Transverse colon (tissue), 4 donors: ENCODE results near the gene EFNA1. TPM values are rescaled to one million over a fixed set of nuclear protein-coding genes. Genes with fewer than 3 reads are reported as not detected.

ENCODE experiments used
- DNase-seq: peaks from one replicate; pipeline ENCODE4 v3.0.0-alpha.2; 2019
- H3K27ac ChIP-seq, 4 donors: fragments of 200-600 bp; sonication (generic); 2 replicates each; pipeline ENCODE4 v1.5.1; 2016 to 2018; ENCODE audit warnings: inconsistent platforms in 4 of 4
- H3K27me3 ChIP-seq: fragments of 200-600 bp; sonication (generic); 2 replicates; pipeline ENCODE4 v1.5.1; 2017; ENCODE audit warnings: inconsistent platforms
- H3K36me3 ChIP-seq, 4 donors: fragments of 200-600 bp; sonication (generic); 2 replicates each; pipeline ENCODE4 v1.5.1; 2017 to 2019; ENCODE audit warnings: inconsistent platforms in 4 of 4
- H3K4me1 ChIP-seq, 4 donors: fragments of 200-600 bp; sonication (generic); 2 replicates each; pipeline ENCODE4 v1.5.1; 2017 to 2020; ENCODE audit warnings: inconsistent platforms in 4 of 4
- H3K4me3 ChIP-seq, 4 donors: fragments of 200-600 bp; sonication (generic); 1 replicate in 1 of 4; 2 replicates in 3 of 4; pipeline versions ENCODE4 v1.5.1 to v1.6.1; 2017 to 2019; ENCODE audit warnings: inconsistent platforms in 4 of 4
- H3K9me3 ChIP-seq, 2 donors: fragments of 200-600 bp; sonication (generic); 2 replicates each; pipeline ENCODE4 v1.5.1; 2017 to 2019; ENCODE audit warnings: inconsistent platforms in 2 of 2
- CTCF ChIP-seq, 5 experiments: fragments of 200-600 bp in 3 of 5; fragments of 450-650 bp in 2 of 5; sonication (generic) in 3 of 5; IDR thresholded peaks; 1 replicate in 2 of 5; 2 replicates in 3 of 5; pipeline ENCODE4 v1.5.1; 2016 to 2017; ENCODE audit warnings: antibody characterized with exemption in 5 of 5, inconsistent platforms in 3 of 5, mild to moderate bottlenecking in 2 of 5, moderate library complexity in 1 of 5
- EP300 ChIP-seq: sonication (generic); formaldehyde crosslinking; IDR thresholded peaks from one replicate; pipeline ENCODE4 v1.6.1; 2017; ENCODE audit warnings: antibody characterized with exemption, low read depth
- POLR2A ChIP-seq: fragments of 450-650 bp; IDR thresholded peaks from one replicate; pipeline ENCODE4 v1.6.1; 2016; ENCODE audit warnings: antibody characterized with exemption, mild to moderate bottlenecking, moderate library complexity
- POLR2AphosphoS5 ChIP-seq, 3 donors: sonication (generic); formaldehyde crosslinking; IDR thresholded peaks; one replicate each; pipeline ENCODE4 v1.6.1; 2016; ENCODE audit warnings: antibody characterized with exemption in 3 of 3
- WGBS, 2 donors: methylation state at CpG; one replicate each; pipeline ENCODE4 v1.1.5; 2018; ENCODE audit warnings: low coverage in 1 of 2; 5-methylcytosine and 5-hydroxymethylcytosine counted together
- in situ Hi-C, 4 donors: fragments of 200-750 bp; cut with MboI; loops; one replicate each; pipeline versions ENCODE4 v1.15.0 to v1.15.1; 2017; ENCODE audit warnings: low sequenced_read_pairs in 3 of 4, low pct_ligation_motif_present in 1 of 4, low pct_unique_long_range_greater_than_20kb in 1 of 4
- intact Hi-C: fragments of 100-400 bp; cut with DNase I; formaldehyde crosslinking; loops from one replicate; pipeline ENCODE4 v1.15.1; 2023; ENCODE audit warnings: low total_unique reads
- total RNA-seq, 4 donors: library from RNA; depleted of rRNA; stranded (reverse); fragments of >200 nt; gene quantifications; one replicate each; pipeline ENCODE4 v1.1.0, GENCODE V29; 2016

Gene EFNA1
- 100 to 1,000 TPM in 1 of 4 donors, 10 to 100 TPM in 3; 18.5 to 108 (median 62.7) TPM for total RNA-seq

- Histone ChIP-seq H3K9me3 (no peaks in the 10 kb centered on the region), H3K36me3 (peaks cover 0 to 10% (median 4%) of the 10 kb centered on the region in 4 donors), H3K27ac (peak within 1 kb of the TSS; percentile 93 to 100 (median 94)), H3K4me1 (peaks cover 14 to 86% (median 66%) of the 10 kb centered on the region in 4 donors), H3K27me3 (no peaks in the 10 kb centered on the region), H3K4me3 (peak within 1 kb of the TSS; percentile 53 to 71 (median 69))
- in situ Hi-C loops (no loop called here), intact Hi-C loops (loop anchor here (5.0 kb wide), 1 partner anchor 35 kb away; no protein-coding TSS in a partner anchor)
- DNase-seq = peak; percentile 89
- TF ChIP-seq CTCF (IDR thresholded peaks at IDR 0.05) (peak in 1 of 5 experiments; percentile 2), POLR2AphosphoS5 (IDR thresholded peaks at IDR 0.05) (peak; percentile 67 to 93 (median 92)), POLR2A (peak; percentile 85), EP300 (peak; percentile 35)
- 0 to 1% methylated on average over 7 to 51 of the region's 76 CpGs for WGBS, 2 donors
Observed at GRCh38 chr1:155127105-155127966, at the start of gene EFNA1. Gene EFNA1, plus strand, starts transcription at chr1:155127876. Its CDS starts 102 bp downstream, at chr1:155127978.

- Histone ChIP-seq H3K9me3 (no peaks in the 10 kb centered on the region), H3K27me3 (peaks cover 49% of the 10 kb centered on the region), H3K36me3 (no peaks in the 10 kb centered on the region), H3K4me3 (peak within 1 kb of the TSS; percentile 25 to 56 (median 46)), H3K27ac (peak within 1 kb of the TSS in 3 of 4 donors; percentile 15 to 43 (median 35)), H3K4me1 (peaks cover 37 to 57% (median 48%) of the 10 kb centered on the region in 4 donors)
- DNase-seq = peak; percentile 88
- in situ Hi-C loops (no loop called here), intact Hi-C loops (no loop called here)
- 0 to 1% methylated on average over 1 to 41 of the region's 59 CpGs for WGBS, 2 donors
- TF ChIP-seq EP300 = no peak
- TF ChIP-seq POLR2A = peak; percentile 19
Observed at GRCh38 chr1:155078469-155079209, 49.0 kb upstream of the EFNA1 start, which contains the start of gene EFNA3. Gene EFNA3, plus strand, starts transcription at chr1:155078837. Its CDS starts 105 bp downstream, at chr1:155078942.

- no peak for DNase-seq
- H3K9me3 ChIP-seq = no peaks in the 10 kb centered on the region
- TF ChIP-seq CTCF (IDR thresholded peaks at IDR 0.05) = no peak
- TF ChIP-seq POLR2AphosphoS5 (IDR thresholded peaks at IDR 0.05) = no peak
- TF ChIP-seq EP300 = no peak
- no peak for TF ChIP-seq POLR2A
- peak overlapping the region; percentile 25 to 56 (median 46) for H3K4me3 ChIP-seq
- intact Hi-C loops (no loop called here), in situ Hi-C loops (no loop called here)
- peaks cover 42 to 62% (median 53%) of the 10 kb centered on the region in 4 donors for H3K4me1 ChIP-seq
- WGBS, 2 donors = 1% methylated on average over 9 of the region's 10 CpGs; no CpG with 5 or more reads in 1 of the 2 donors
- peaks cover 54% of the 10 kb centered on the region for H3K27me3 ChIP-seq
- H3K36me3 ChIP-seq = no peaks in the 10 kb centered on the region
- peak overlapping the region in 3 of 4 donors; percentile 15 to 43 (median 35) for H3K27ac ChIP-seq
Observed at GRCh38 chr1:155079210-155079486, 48.5 kb upstream of the EFNA1 start.

GRCh38 chr1:155079487-155080311 is 48.0 kb upstream of the EFNA1 start:
- WGBS, 2 donors = 1% methylated on average over 60 of the region's 67 CpGs; no CpG with 5 or more reads in 1 of the 2 donors
- in situ Hi-C loops = no loop called here
- intact Hi-C loops = loop anchor here (10.0 kb wide), 1 partner anchor 595 kb away; no protein-coding TSS in a partner anchor
- H3K27me3 ChIP-seq = peaks cover 54% of the 10 kb centered on the region
- no peaks in the 10 kb centered on the region for H3K9me3 ChIP-seq
- peak; percentile 38 for DNase-seq
- TF ChIP-seq POLR2A = no peak
- no peak for TF ChIP-seq POLR2AphosphoS5 (IDR thresholded peaks at IDR 0.05)
- no peak for TF ChIP-seq CTCF (IDR thresholded peaks at IDR 0.05)
- TF ChIP-seq EP300 = no peak
- H3K36me3 ChIP-seq = no peaks in the 10 kb centered on the region
- H3K27ac ChIP-seq = peak overlapping the region in 2 of 4 donors; percentile 1 to 35
- H3K4me1 ChIP-seq = peaks cover 46 to 67% (median 58%) of the 10 kb centered on the region in 4 donors
- H3K4me3 ChIP-seq = peak overlapping the region; percentile 25 to 56 (median 46)
